Activated CD8-positive, alpha-beta T cell treated with anti-CD3 and anti-CD28 coated beads for 36 hours (primary cell): ENCODE data around the gene TRIO. TPM values are rescaled to one million over a fixed set of nuclear protein-coding genes. Genes with fewer than 3 reads are reported as not detected.

Source experiments
- ATAC-seq: fragments of 200-7000 bp; cut with Tn5 transposase; one replicate; pipeline ENCODE4 v1.10.0; 2021; ENCODE audit warnings: mild to moderate bottlenecking, moderate library complexity
- CTCF ChIA-PET: fragments of 350-600 bp; sonication (Branson Sonifier 250); formaldehyde crosslinking; loops from one replicate; lab custom pipeline; 2021; ENCODE audit warnings: antibody characterized with exemption; lab: Charles Lee
- POLR2A ChIA-PET: fragments of 350-600 bp; sonication (Branson Sonifier 250); formaldehyde crosslinking; loops from one replicate; lab custom pipeline; 2021; ENCODE audit warnings: antibody characterized with exemption; lab: Charles Lee
- DNase-seq: peaks from one replicate; pipeline ENCODE4 v3.0.0-alpha.2; 2020
- H3K27ac Mint-ChIP-seq: one replicate; pipeline ENCODE4 v1.8.0; 2021; ENCODE audit warnings: mild to moderate bottlenecking, mixed read lengths
- H3K27me3 Mint-ChIP-seq: one replicate; pipeline ENCODE4 v1.8.0; 2021; ENCODE audit warnings: mixed read lengths
- H3K36me3 Mint-ChIP-seq: one replicate; pipeline ENCODE4 v1.8.0; 2021; ENCODE audit warnings: low read depth, mixed read lengths
- H3K4me1 Mint-ChIP-seq: one replicate; pipeline ENCODE4 v1.8.0; 2021; ENCODE audit warnings: low read depth, mixed read lengths
- H3K4me3 Mint-ChIP-seq: one replicate; pipeline ENCODE4 v1.8.0; 2021; ENCODE audit warnings: mild to moderate bottlenecking, moderate library complexity, mixed read lengths
- H3K9me3 Mint-ChIP-seq: one replicate; pipeline ENCODE4 v1.8.0; 2021; ENCODE audit warnings: mixed read lengths
- intact Hi-C: fragments of 100-400 bp; cut with micrococcal nuclease; formaldehyde crosslinking; loops from one replicate; pipeline ENCODE4 v1.10.0; 2022
- total RNA-seq, 2 experiments: library from RNA; stranded (reverse); gene quantifications; one replicate each; pipeline ENCODE4 v1.2.3, GENCODE V29; 2021
- TF ChIP-seq, protein P1 (sequence below): fragments of 200-600 bp; IDR thresholded peaks from one replicate; pipeline ENCODE4 v1.8.0; 2022; ENCODE audit warnings: antibody characterized with exemption, mild to moderate bottlenecking

Gene TRIO
- total RNA-seq, 2 experiments from 2014 or later: 11.4 to 11.5 TPM

DNA sequence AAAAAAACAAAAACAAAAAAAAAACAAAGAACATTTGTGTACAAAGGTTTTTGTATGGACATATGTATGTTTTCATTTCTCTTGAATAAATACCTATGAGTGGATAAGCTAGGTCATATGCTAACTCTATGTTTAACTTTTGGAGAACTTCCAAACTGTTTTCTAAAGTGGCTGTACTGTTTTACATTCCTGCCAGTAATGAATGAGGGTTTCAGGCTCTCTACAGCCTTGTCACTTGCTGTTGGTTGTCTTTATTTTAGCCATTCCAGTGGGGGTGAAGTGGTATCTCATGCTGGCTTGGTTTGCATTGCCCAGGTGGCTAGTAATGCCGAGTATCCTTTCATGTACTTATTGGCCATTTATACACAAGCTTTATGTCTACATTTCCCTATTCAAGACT is 9.1 kb upstream of the TRIO start:
- no peaks in the 10 kb centered on the region for H3K36me3 Mint-ChIP-seq
- H3K4me3 Mint-ChIP-seq: no peak overlapping the region
- TF ChIP-seq, protein P1, sequence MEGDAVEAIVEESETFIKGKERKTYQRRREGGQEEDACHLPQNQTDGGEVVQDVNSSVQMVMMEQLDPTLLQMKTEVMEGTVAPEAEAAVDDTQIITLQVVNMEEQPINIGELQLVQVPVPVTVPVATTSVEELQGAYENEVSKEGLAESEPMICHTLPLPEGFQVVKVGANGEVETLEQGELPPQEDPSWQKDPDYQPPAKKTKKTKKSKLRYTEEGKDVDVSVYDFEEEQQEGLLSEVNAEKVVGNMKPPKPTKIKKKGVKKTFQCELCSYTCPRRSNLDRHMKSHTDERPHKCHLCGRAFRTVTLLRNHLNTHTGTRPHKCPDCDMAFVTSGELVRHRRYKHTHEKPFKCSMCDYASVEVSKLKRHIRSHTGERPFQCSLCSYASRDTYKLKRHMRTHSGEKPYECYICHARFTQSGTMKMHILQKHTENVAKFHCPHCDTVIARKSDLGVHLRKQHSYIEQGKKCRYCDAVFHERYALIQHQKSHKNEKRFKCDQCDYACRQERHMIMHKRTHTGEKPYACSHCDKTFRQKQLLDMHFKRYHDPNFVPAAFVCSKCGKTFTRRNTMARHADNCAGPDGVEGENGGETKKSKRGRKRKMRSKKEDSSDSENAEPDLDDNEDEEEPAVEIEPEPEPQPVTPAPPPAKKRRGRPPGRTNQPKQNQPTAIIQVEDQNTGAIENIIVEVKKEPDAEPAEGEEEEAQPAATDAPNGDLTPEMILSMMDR: no peak
- DNase-seq (no peak), ATAC-seq (no peak)
- no peaks in the 10 kb centered on the region for H3K4me1 Mint-ChIP-seq
- ChIA-PET CTCF (no interaction called here), POLR2A (no interaction called here)
- H3K27me3 Mint-ChIP-seq: peaks cover 16% of the 10 kb centered on the region
- intact Hi-C loops: no loop called here
- no peak overlapping the region for H3K27ac Mint-ChIP-seq
- peaks cover 4% of the 10 kb centered on the region for H3K9me3 Mint-ChIP-seq

DNA sequence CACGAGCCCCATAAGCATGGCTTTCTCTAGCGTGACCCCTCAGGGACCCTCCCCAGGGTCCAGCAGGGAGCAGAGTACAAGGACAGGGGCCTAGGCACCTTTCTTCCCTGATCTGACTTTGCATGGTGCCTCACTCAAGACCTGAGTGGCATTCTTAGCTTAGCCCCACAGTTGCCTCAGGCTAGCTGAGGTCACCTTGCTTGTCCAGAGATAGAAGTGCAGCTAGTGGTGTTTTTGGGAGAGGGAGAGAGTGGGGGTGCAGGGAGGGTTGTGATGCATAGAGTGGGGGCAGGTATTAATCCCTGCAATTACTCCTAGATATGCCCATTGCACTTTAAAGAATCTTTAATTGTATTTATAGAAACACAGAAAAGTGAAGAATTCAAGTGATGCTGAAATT is 8.4 kb upstream of the TRIO start:
- DNase-seq (no peak), ATAC-seq (no peak)
- H3K36me3 Mint-ChIP-seq: no peaks in the 10 kb centered on the region
- H3K4me1 Mint-ChIP-seq: no peaks in the 10 kb centered on the region
- ChIA-PET CTCF (no interaction called here), POLR2A (no interaction called here)
- TF ChIP-seq, protein P1: no peak
- H3K27ac Mint-ChIP-seq: no peak overlapping the region
- intact Hi-C loops: no loop called here
- H3K4me3 Mint-ChIP-seq: no peak overlapping the region
- H3K27me3 Mint-ChIP-seq: peaks cover 21% of the 10 kb centered on the region
- H3K9me3 Mint-ChIP-seq: peaks cover 4% of the 10 kb centered on the region

DNA sequence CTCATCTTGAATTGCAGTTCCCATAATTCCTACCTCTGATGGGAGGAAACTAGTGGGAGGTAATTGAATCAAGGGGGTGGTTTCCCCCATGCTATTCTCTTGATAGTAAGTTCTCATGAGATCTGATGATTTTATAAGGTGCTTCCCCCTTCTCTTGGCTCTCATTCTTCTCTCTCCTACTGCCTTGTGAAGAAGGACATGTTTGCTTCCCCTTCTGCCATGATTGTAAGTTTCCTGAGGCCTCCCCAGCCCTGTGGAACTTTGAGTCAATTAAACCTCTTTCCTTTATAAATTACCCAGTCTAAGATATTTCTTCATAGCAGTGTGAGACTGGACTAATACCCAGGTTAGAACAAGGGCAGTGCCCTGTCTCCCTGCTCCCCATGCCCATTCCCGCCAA is 7.5 kb upstream of the TRIO start:
- ChIA-PET CTCF (no interaction called here), POLR2A (no interaction called here)
- no peaks in the 10 kb centered on the region for H3K4me1 Mint-ChIP-seq
- no peak overlapping the region for H3K27ac Mint-ChIP-seq
- H3K27me3 Mint-ChIP-seq: peaks cover 22% of the 10 kb centered on the region
- H3K4me3 Mint-ChIP-seq: no peak overlapping the region
- ATAC-seq: no peak
- no peak for DNase-seq
- TF ChIP-seq, protein P1: no peak
- intact Hi-C loops: no loop called here
- H3K9me3 Mint-ChIP-seq: peaks cover 4% of the 10 kb centered on the region
- H3K36me3 Mint-ChIP-seq: no peaks in the 10 kb centered on the region

DNA sequence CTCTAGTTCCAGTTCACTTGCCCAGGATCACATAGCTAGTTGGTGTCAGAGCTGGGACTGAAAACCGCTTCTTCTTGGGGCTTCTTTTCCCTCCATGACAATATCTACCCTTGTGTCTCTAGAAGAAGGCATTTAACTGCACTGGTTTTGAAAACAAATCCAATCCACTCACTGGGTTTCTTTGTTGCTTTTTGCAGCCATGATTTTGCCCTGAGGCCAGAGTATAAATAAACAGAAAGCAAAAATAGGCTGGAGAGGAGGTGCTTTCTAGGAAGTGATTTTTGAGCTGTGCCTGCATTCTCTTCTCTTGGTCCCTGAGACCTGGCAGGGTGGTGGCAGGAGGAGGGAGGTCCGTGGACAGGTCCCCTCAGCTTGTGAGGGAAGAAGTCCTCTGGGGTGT is 6.9 kb upstream of the TRIO start:
- Mint-ChIP-seq H3K9me3 (peaks cover 4% of the 10 kb centered on the region), H3K36me3 (no peaks in the 10 kb centered on the region), H3K4me1 (no peaks in the 10 kb centered on the region), H3K27ac (no peak overlapping the region), H3K4me3 (no peak overlapping the region), H3K27me3 (peaks cover 25% of the 10 kb centered on the region)
- TF ChIP-seq, protein P1: no peak
- intact Hi-C loops: no loop called here
- POLR2A ChIA-PET: no interaction called here
- ATAC-seq: no peak
- CTCF ChIA-PET: no interaction called here
- no peak for DNase-seq

DNA sequence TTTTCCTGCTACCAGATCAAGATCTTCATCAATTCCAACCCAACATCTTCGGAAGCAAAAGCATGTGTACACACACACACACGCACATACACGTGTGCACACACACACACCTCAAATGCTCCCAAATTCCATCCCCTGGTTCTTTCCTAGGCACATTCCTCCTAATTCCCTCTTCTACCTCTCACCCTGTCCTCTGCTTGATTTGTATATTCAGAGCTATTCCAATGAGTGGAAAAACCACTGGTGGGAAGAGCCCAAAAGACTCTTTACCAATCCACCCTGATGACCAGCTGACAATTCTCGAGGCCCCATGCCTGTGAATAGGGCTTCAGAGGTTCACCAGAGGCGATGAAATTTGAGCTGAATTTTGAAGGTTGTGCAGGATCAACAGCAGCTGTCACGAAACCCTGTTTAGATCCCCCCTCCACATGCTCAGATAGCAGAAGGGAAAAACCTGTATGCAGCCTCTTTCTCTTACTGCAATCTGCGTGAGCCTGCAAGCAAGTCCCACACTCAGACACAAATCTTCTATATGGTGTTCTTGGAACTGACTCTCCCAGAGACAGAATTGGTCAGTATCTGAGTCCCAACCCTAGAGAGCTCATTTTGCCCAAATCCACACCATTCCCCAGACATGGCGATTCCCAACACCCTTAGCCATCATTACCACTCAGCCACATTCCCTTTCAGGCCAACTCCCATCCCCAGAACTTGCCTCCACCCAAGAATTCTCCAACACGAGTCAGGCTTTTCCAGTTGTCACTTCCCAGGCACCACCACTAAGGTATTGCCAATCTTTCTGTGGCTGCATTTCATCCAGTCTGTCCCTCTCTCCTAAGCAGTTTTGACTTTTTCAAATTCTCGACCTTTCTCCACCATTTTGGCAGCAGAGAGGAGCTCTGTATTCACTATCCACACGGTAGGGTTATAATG is 4.3 kb upstream of the TRIO start:
- CTCF ChIA-PET: interaction anchor here (1.2 kb wide), 1 partner anchor 30 kb away, joined by 3 read pairs; no protein-coding TSS in a partner anchor
- TF ChIP-seq, protein P1: no peak
- Mint-ChIP-seq H3K36me3 (no peaks in the 10 kb centered on the region), H3K4me1 (peaks cover 4% of the 10 kb centered on the region), H3K9me3 (peaks cover 4% of the 10 kb centered on the region), H3K27ac (no peak overlapping the region), H3K27me3 (peaks cover 35% of the 10 kb centered on the region), H3K4me3 (no peak overlapping the region)
- DNase-seq (no peak), ATAC-seq (no peak)
- POLR2A ChIA-PET: no interaction called here
- intact Hi-C loops: no loop called here
